ENCODE measurements around the gene ACKR1.

ACKR1 gene, protein sequence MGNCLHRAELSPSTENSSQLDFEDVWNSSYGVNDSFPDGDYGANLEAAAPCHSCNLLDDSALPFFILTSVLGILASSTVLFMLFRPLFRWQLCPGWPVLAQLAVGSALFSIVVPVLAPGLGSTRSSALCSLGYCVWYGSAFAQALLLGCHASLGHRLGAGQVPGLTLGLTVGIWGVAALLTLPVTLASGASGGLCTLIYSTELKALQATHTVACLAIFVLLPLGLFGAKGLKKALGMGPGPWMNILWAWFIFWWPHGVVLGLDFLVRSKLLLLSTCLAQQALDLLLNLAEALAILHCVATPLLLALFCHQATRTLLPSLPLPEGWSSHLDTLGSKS

DNA sequence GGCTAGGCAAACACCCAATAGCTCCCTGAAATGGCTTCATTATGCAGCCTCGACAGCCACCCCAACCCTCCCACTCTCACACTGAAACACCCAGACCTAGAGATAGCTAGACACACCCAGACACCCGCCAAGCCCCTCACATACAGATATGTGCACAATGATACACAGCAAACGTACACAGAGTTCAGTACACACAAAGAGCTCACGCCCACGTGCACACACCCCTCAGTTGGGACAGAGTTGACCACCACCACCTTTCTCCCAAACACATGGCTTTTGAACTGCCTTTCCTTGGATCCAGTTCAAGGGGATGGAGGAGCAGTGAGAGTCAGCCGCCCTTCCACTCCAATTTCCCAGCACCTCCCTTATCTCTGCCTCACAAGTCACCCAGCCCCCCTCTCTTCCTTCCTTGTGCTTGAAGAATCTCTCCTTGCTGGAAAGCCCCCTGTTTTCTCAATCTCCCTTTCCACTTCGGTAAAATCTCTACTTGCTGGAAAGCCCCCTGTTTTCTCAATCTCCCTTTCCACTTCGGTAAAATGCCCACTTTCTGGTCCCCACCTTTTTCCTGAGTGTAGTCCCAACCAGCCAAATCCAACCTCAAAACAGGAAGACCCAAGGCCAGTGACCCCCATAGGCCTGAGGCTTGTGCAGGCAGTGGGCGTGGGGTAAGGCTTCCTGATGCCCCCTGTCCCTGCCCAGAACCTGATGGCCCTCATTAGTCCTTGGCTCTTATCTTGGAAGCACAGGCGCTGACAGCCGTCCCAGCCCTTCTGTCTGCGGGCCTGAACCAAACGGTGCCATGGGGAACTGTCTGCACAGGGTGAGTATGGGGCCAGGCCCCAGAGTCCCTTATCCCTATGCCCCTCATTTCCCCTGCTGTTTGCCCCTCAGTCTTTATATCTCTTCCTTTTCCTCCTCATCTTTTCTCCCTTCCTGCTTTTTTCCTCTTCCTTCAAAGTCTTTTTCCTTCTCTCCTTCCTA is at the start of gene ACKR1:
Gene ACKR1 (plus strand): TSS at position 715 of the 981 bp plus-strand sequence. CDS start 85 bp downstream, at position 800.
- Histone ChIP-seq H3K27me3 (ENCODE audit: control insufficient read depth, insufficient read depth, low read length) (no peaks in the 10 kb centered on the region), H3K27ac (ENCODE audit: low read length) (no peak within 1 kb of the TSS), H3K4me3 (ENCODE audit: low read length) (no peak within 1 kb of the TSS; the same call in 1 of the 2 replicates), H3K4me1 (ENCODE audit: control insufficient read depth, insufficient read depth, low read length) (no peaks in the 10 kb centered on the region), H3K36me3 (ENCODE audit: control insufficient read depth, insufficient read depth, low read length) (no peaks in the 10 kb centered on the region), H3K9me3 (ENCODE audit: control insufficient read depth, insufficient read depth, low read length) (no peaks in the 10 kb centered on the region)
- DNase-seq (ENCODE audit: low read depth, low spot score): no peak
- no CpG with 5 or more reads among the region's 13 CpGs for WGBS (ENCODE audit: insufficient coverage, insufficient read length)

- no peaks in the 10 kb centered on the region for H3K9me3 ChIP-seq (ENCODE audit: control insufficient read depth, insufficient read depth, low read length)
- H3K27ac ChIP-seq (ENCODE audit: low read length): no peak overlapping the region
- H3K4me3 ChIP-seq (ENCODE audit: low read length): no peak overlapping the region
- no CpG with 5 or more reads among the region's 4 CpGs for WGBS (ENCODE audit: insufficient coverage, insufficient read length)
- DNase-seq (ENCODE audit: low read depth, low spot score): no peak
- H3K4me1 ChIP-seq (ENCODE audit: control insufficient read depth, insufficient read depth, low read length): peaks cover 2% of the 10 kb centered on the region; the same call in 1 of the 2 replicates
- no peaks in the 10 kb centered on the region for H3K27me3 ChIP-seq (ENCODE audit: control insufficient read depth, insufficient read depth, low read length)
- no peaks in the 10 kb centered on the region for H3K36me3 ChIP-seq (ENCODE audit: control insufficient read depth, insufficient read depth, low read length)
These were observed 43.5 kb upstream of the ACKR1 start for GRCh38 chr1:159161001-159161718.

- Histone ChIP-seq H3K9me3 (ENCODE audit: control insufficient read depth, insufficient read depth, low read length) (no peaks in the 10 kb centered on the region), H3K36me3 (ENCODE audit: control insufficient read depth, insufficient read depth, low read length) (no peaks in the 10 kb centered on the region), H3K4me1 (ENCODE audit: control insufficient read depth, insufficient read depth, low read length) (peaks cover 2% of the 10 kb centered on the region; the same call in 1 of the 2 replicates), H3K27me3 (ENCODE audit: control insufficient read depth, insufficient read depth, low read length) (no peaks in the 10 kb centered on the region), H3K27ac (ENCODE audit: low read length) (no peak overlapping the region), H3K4me3 (ENCODE audit: low read length) (no peak overlapping the region)
- DNase-seq (ENCODE audit: low read depth, low spot score): no peak
- no CpG with 5 or more reads among the region's 1 CpG for WGBS (ENCODE audit: insufficient coverage, insufficient read length)
These were observed 43.0 kb upstream of the ACKR1 start for GRCh38 chr1:159161719-159162026.

DNA sequence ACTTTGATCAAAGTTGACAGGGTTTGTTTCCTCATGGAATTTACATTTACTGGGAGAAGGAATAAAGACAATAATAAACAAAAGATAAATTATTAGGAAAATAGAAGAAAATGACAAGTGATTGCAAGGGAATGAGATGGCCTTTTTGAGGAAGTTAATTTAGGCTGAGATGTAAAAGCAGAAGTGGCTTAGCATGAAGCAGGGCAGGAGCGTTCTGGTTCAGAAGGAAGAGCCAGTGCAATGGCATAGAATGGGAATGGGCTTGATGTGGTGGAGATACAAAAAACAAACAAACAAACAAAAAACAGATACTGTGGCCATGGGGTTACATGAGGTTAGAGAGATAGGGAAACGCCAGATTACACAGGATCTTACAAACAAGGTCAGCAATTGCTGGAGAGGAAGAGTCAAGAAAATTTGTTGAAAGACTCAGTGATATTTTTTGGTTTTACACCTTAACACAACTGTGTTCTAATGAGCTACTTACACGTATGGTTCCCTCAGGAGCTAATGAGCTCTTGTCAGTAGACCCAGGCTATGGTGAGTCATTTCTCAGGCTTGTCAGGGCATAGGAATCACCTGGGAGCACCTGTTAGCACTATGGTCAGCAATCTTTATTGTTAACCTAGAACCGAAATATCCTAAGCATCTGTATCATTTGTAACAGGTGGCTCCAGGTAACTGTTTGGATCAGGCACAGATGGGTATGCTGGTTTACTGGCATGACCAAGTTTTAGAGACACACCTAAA is 42.0 kb upstream of the ACKR1 start:
- Histone ChIP-seq H3K9me3 (ENCODE audit: control insufficient read depth, insufficient read depth, low read length) (no peaks in the 10 kb centered on the region), H3K4me3 (ENCODE audit: low read length) (no peak overlapping the region), H3K27me3 (ENCODE audit: control insufficient read depth, insufficient read depth, low read length) (no peaks in the 10 kb centered on the region), H3K4me1 (ENCODE audit: control insufficient read depth, insufficient read depth, low read length) (peaks cover 2% of the 10 kb centered on the region; the same call in 1 of the 2 replicates), H3K27ac (ENCODE audit: low read length) (no peak overlapping the region), H3K36me3 (ENCODE audit: control insufficient read depth, insufficient read depth, low read length) (no peaks in the 10 kb centered on the region)
- DNase-seq (ENCODE audit: low read depth, low spot score): no peak
- no CpG with 5 or more reads among the region's 4 CpGs for WGBS (ENCODE audit: insufficient coverage, insufficient read length)

- H3K4me1 ChIP-seq (ENCODE audit: control insufficient read depth, insufficient read depth, low read length): peaks cover 2% of the 10 kb centered on the region; the same call in 1 of the 2 replicates
- WGBS (ENCODE audit: insufficient coverage, insufficient read length): no CpG with 5 or more reads among the region's 9 CpGs
- H3K36me3 ChIP-seq (ENCODE audit: control insufficient read depth, insufficient read depth, low read length): no peaks in the 10 kb centered on the region
- no peak overlapping the region for H3K27ac ChIP-seq (ENCODE audit: low read length)
- H3K27me3 ChIP-seq (ENCODE audit: control insufficient read depth, insufficient read depth, low read length): no peaks in the 10 kb centered on the region
- DNase-seq (ENCODE audit: low read depth, low spot score): no peak
- no peaks in the 10 kb centered on the region for H3K9me3 ChIP-seq (ENCODE audit: control insufficient read depth, insufficient read depth, low read length)
- no peak overlapping the region for H3K4me3 ChIP-seq (ENCODE audit: low read length)
These were observed 41.0 kb upstream of the ACKR1 start for GRCh38 chr1:159163614-159164228.

DNA sequence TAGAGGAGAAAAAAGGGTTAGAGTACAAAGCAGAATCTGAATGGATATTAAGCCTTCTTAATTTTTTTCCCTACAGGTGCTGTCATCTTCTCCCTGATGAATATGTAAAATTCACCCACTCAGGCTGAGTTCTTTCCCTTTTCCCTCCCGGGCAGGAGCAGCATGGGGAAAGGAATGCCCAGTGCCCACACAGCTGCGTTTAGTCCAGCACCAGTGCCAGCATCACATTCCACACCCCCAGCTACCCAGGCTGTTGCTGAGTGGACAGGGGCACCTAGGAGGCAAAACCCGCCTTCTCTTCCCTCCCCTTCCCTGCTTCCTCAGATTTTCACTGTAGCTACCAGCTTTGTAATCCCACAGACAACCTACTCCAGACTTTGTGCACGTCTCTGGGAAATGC is 36.6 kb upstream of the ACKR1 start:
- WGBS (ENCODE audit: insufficient coverage, insufficient read length): no CpG with 5 or more reads among the region's 4 CpGs
- no peak overlapping the region for H3K4me3 ChIP-seq (ENCODE audit: low read length)
- H3K27ac ChIP-seq (ENCODE audit: low read length): no peak overlapping the region
- H3K4me1 ChIP-seq (ENCODE audit: control insufficient read depth, insufficient read depth, low read length): peaks cover 2% of the 10 kb centered on the region; the same call in 1 of the 2 replicates
- H3K9me3 ChIP-seq (ENCODE audit: control insufficient read depth, insufficient read depth, low read length): no peaks in the 10 kb centered on the region
- H3K36me3 ChIP-seq (ENCODE audit: control insufficient read depth, insufficient read depth, low read length): no peaks in the 10 kb centered on the region
- DNase-seq (ENCODE audit: low read depth, low spot score): no peak
- H3K27me3 ChIP-seq (ENCODE audit: control insufficient read depth, insufficient read depth, low read length): no peaks in the 10 kb centered on the region

GRCh38 chr1:159170639-159171038 is 34.0 kb upstream of the ACKR1 start:
- H3K27me3 ChIP-seq (ENCODE audit: control insufficient read depth, insufficient read depth, low read length): no peaks in the 10 kb centered on the region
- no peak overlapping the region for H3K27ac ChIP-seq (ENCODE audit: low read length)
- peaks cover 3% of the 10 kb centered on the region for H3K4me1 ChIP-seq (ENCODE audit: control insufficient read depth, insufficient read depth, low read length)
- no peaks in the 10 kb centered on the region for H3K9me3 ChIP-seq (ENCODE audit: control insufficient read depth, insufficient read depth, low read length)
- no peak overlapping the region for H3K4me3 ChIP-seq (ENCODE audit: low read length)
- 100% methylated on average over 3 of the region's 5 CpGs for WGBS (ENCODE audit: insufficient coverage, insufficient read length)
- no peaks in the 10 kb centered on the region for H3K36me3 ChIP-seq (ENCODE audit: control insufficient read depth, insufficient read depth, low read length)
- DNase-seq (ENCODE audit: low read depth, low spot score): no peak

GRCh38 chr1:159171254-159171687 is 33.4 kb upstream of the ACKR1 start, which contains the start of gene CADM3:
Gene CADM3, plus strand, starts transcription at chr1:159171615. Its CDS starts 151 bp downstream, at chr1:159171766.
- no peak for DNase-seq (ENCODE audit: low read depth, low spot score)
- no CpG with 5 or more reads among the region's 29 CpGs for WGBS (ENCODE audit: insufficient coverage, insufficient read length)
- Histone ChIP-seq H3K9me3 (ENCODE audit: control insufficient read depth, insufficient read depth, low read length) (no peaks in the 10 kb centered on the region), H3K27ac (ENCODE audit: low read length) (no peak within 1 kb of the TSS), H3K4me3 (ENCODE audit: low read length) (peak within 1 kb of the TSS; percentile 92), H3K4me1 (ENCODE audit: control insufficient read depth, insufficient read depth, low read length) (peaks cover 3% of the 10 kb centered on the region), H3K36me3 (ENCODE audit: control insufficient read depth, insufficient read depth, low read length) (no peaks in the 10 kb centered on the region), H3K27me3 (ENCODE audit: control insufficient read depth, insufficient read depth, low read length) (no peaks in the 10 kb centered on the region)

- peak overlapping the region; percentile 92 for H3K4me3 ChIP-seq (ENCODE audit: low read length)
These were observed 32.8 kb upstream of the ACKR1 start for GRCh38 chr1:159171688-159172501.

More at GRCh38 chr1:159171688-159172501, 32.8 kb upstream of the ACKR1 start:
- H3K36me3 ChIP-seq (ENCODE audit: control insufficient read depth, insufficient read depth, low read length): no peaks in the 10 kb centered on the region
- H3K4me1 ChIP-seq (ENCODE audit: control insufficient read depth, insufficient read depth, low read length): peaks cover 3% of the 10 kb centered on the region
- no peak for DNase-seq (ENCODE audit: low read depth, low spot score)
- no peak overlapping the region for H3K27ac ChIP-seq (ENCODE audit: low read length)
- no peaks in the 10 kb centered on the region for H3K9me3 ChIP-seq (ENCODE audit: control insufficient read depth, insufficient read depth, low read length)
- WGBS (ENCODE audit: insufficient coverage, insufficient read length): no CpG with 5 or more reads among the region's 49 CpGs
- no peaks in the 10 kb centered on the region for H3K27me3 ChIP-seq (ENCODE audit: control insufficient read depth, insufficient read depth, low read length)

All from iPS DF 6.9 (cell line).